ENCODE data around the gene RAB7A. TPM values are rescaled to one million over a fixed set of nuclear protein-coding genes. Genes with fewer than 3 reads are reported as not detected.

The RAB7A gene
- total and polyA plus RNA-seq, 2 of the 8 experiments (the other 6 are each of a cell fraction or from before 2014, with no cell fraction given) = 179 to 195 TPM

GRCh38 chr3:128753715-128754114 lies 27.7 kb downstream of the RAB7A start (continued):
- TF ChIP-seq RNF2 (IDR thresholded peaks at IDR 0.05; ENCODE audit: borderline replicate concordance, low read depth, low read length, missing control alignments, poor library complexity, severe bottlenecking) (no peak), CEBPB (IDR thresholded peaks at IDR 0.05; ENCODE audit: low read depth, low read length) (no peak), BACH1 (IDR thresholded peaks at IDR 0.05; ENCODE audit: low read length) (no peak), CHD1 (IDR thresholded peaks at IDR 0.05; ENCODE audit: low read depth, low read length) (no peak), CTCF (IDR thresholded peaks at IDR 0.05; ENCODE audit: control extremely low read depth in 1 of 3, insufficient read depth in 1 of 3, low read depth in 1 of 3, low read length in 3 of 3) (no peak)

Data from H1 (cell line).